Measurements from ENCODE around the gene ST6GALNAC3. TPM values are rescaled to one million over a fixed set of nuclear protein-coding genes. Genes with fewer than 3 reads are reported as not detected.

ST6GALNAC3 gene
- total RNA-seq, 1 experiment from 2014 or later, result 2.2 TPM

- no peaks in the 10 kb centered on the region for H3K36me3 ChIP-seq (ENCODE audit: control insufficient read depth in 1 of 2, insufficient read depth in 2 of 2, low read length in 2 of 2)
- RAD21 ChIA-PET (ENCODE audit: low non-redundant PET in 1 of 2, low total read pairs in 2 of 2, uncharacterized antibody in 2 of 2, unreplicated experiment in 2 of 2), result no interaction called here
- H3K27me3 ChIP-seq (ENCODE audit: insufficient read depth, low read length), result no peaks in the 10 kb centered on the region
- H3K4me2 ChIP-seq (ENCODE audit: low read length), result no peak overlapping the region
- no peaks in the 10 kb centered on the region for H4K20me1 ChIP-seq (ENCODE audit: insufficient read depth)
- TF ChIP-seq TCF7L2 (IDR thresholded peaks at IDR 0.05; ENCODE audit: borderline replicate concordance, extremely low read depth, insufficient read depth, insufficient read length) (no peak), POLR2AphosphoS5 (IDR thresholded peaks at IDR 0.05; ENCODE audit: low read depth, low read length) (no peak), SRF (IDR thresholded peaks at IDR 0.05; ENCODE audit: low read depth) (no peak), RAD21 (IDR thresholded peaks at IDR 0.05; ENCODE audit: low read depth) (no peak), SP1 (IDR thresholded peaks at IDR 0.05; ENCODE audit: low read depth) (no peak), EZH2 (IDR thresholded peaks at IDR 0.05) (no peak), SIN3A (IDR thresholded peaks at IDR 0.05; ENCODE audit: low read depth) (no peak), ZFX (IDR thresholded peaks at IDR 0.05) (no peak), ATF3 (IDR thresholded peaks at IDR 0.05) (no peak)
- peaks cover 0 to 9% of the 10 kb centered on the region in 2 experiments; a peak in 1 of 4 replicates for H3K4me1 ChIP-seq (ENCODE audit: control insufficient read depth in 1 of 2, insufficient read depth in 2 of 2, low read length in 2 of 2)
- no peaks in the 10 kb centered on the region for H3K9me3 ChIP-seq (ENCODE audit: control insufficient read depth in 1 of 2, insufficient read depth in 1 of 2, low read depth in 1 of 2, low read length in 2 of 2)
- no peak overlapping the region for H3K9ac ChIP-seq (ENCODE audit: low read length)
- POLR2A ChIA-PET, result no interaction called here
- no peak overlapping the region for H3K4me3 ChIP-seq (replicated peaks in 1 of 2; ENCODE audit: low read depth in 1 of 2, low read length in 2 of 2)
- H3K27ac ChIP-seq (ENCODE audit: low read depth, low read length), result no peak overlapping the region
- CTCF ChIA-PET, result no interaction called here
- intact Hi-C loops (cut with micrococcal nuclease), result no loop called here
- no TSS peak for BruUV-seq (replicated peaks)
- H3K79me2 ChIP-seq (ENCODE audit: insufficient read depth, low read length), result no peaks in the 10 kb centered on the region
- no peak overlapping the region for H2AFZ ChIP-seq (ENCODE audit: low read depth, low read length, poor library complexity, severe bottlenecking)
- no peak for DNase-seq (ENCODE audit: low read depth, low spot score)
- ATAC-seq, result no peak
- H3K9me2 ChIP-seq (ENCODE audit: insufficient read depth), result no peaks in the 10 kb centered on the region
Measured at GRCh38 chr1:76229279-76230005, 154.9 kb downstream of the ST6GALNAC3 start.

DNA sequence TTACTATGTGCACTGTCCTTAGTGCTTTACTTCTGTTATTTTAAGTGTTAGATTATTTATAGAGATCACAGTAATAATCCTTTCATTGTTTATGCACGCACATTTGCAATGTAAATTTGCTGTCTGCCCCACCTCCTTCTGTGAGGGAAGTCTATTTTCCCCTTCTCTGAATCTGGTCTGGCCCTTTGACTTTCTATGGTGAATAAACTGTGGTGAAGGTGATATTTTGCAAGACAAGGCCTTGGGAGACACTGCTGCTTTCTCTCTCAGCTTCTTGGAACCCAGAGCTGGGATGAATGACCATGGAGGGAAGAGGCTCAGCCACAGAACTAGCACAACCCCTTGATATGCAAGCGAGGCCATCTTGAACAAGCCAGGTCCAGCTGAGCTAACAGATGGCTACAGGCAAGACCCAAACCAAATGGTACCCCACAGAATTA, 156.3 kb downstream of the ST6GALNAC3 start:
- no TSS peak for BruUV-seq (replicated peaks)
- Histone ChIP-seq H2AFZ (ENCODE audit: low read depth, low read length, poor library complexity, severe bottlenecking) (no peak overlapping the region), H3K9me3 (ENCODE audit: control insufficient read depth in 1 of 2, insufficient read depth in 1 of 2, low read depth in 1 of 2, low read length in 2 of 2) (no peaks in the 10 kb centered on the region), H3K27me3 (ENCODE audit: insufficient read depth, low read length) (no peaks in the 10 kb centered on the region), H3K4me3 (replicated peaks in 1 of 2; ENCODE audit: low read depth in 1 of 2, low read length in 2 of 2) (no peak overlapping the region), H3K9ac (ENCODE audit: low read length) (no peak overlapping the region), H3K36me3 (ENCODE audit: control insufficient read depth in 1 of 2, insufficient read depth in 2 of 2, low read length in 2 of 2) (no peaks in the 10 kb centered on the region), H3K4me1 (ENCODE audit: control insufficient read depth in 1 of 2, insufficient read depth in 2 of 2, low read length in 2 of 2) (peaks cover 0 to 9% of the 10 kb centered on the region in 2 experiments; a peak in 1 of 4 replicates), H3K27ac (ENCODE audit: low read depth, low read length) (no peak overlapping the region), H3K79me2 (ENCODE audit: insufficient read depth, low read length) (no peaks in the 10 kb centered on the region), H4K20me1 (ENCODE audit: insufficient read depth) (no peaks in the 10 kb centered on the region), H3K4me2 (ENCODE audit: low read length) (no peak overlapping the region), H3K9me2 (ENCODE audit: insufficient read depth) (no peaks in the 10 kb centered on the region)
- intact Hi-C loops (cut with micrococcal nuclease), result no loop called here
- ChIA-PET CTCF (no interaction called here), POLR2A (no interaction called here), RAD21 (ENCODE audit: low non-redundant PET in 1 of 2, low total read pairs in 2 of 2, uncharacterized antibody in 2 of 2, unreplicated experiment in 2 of 2) (no interaction called here)
- DNase-seq (ENCODE audit: low read depth, low spot score), result no peak
- ATAC-seq, result no peak
- TF ChIP-seq, protein P1, sequence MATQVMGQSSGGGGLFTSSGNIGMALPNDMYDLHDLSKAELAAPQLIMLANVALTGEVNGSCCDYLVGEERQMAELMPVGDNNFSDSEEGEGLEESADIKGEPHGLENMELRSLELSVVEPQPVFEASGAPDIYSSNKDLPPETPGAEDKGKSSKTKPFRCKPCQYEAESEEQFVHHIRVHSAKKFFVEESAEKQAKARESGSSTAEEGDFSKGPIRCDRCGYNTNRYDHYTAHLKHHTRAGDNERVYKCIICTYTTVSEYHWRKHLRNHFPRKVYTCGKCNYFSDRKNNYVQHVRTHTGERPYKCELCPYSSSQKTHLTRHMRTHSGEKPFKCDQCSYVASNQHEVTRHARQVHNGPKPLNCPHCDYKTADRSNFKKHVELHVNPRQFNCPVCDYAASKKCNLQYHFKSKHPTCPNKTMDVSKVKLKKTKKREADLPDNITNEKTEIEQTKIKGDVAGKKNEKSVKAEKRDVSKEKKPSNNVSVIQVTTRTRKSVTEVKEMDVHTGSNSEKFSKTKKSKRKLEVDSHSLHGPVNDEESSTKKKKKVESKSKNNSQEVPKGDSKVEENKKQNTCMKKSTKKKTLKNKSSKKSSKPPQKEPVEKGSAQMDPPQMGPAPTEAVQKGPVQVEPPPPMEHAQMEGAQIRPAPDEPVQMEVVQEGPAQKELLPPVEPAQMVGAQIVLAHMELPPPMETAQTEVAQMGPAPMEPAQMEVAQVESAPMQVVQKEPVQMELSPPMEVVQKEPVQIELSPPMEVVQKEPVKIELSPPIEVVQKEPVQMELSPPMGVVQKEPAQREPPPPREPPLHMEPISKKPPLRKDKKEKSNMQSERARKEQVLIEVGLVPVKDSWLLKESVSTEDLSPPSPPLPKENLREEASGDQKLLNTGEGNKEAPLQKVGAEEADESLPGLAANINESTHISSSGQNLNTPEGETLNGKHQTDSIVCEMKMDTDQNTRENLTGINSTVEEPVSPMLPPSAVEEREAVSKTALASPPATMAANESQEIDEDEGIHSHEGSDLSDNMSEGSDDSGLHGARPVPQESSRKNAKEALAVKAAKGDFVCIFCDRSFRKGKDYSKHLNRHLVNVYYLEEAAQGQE (IDR thresholded peaks at IDR 0.05; ENCODE audit: low read depth), result no peak
- TF ChIP-seq ZBTB33 (IDR thresholded peaks at IDR 0.05; ENCODE audit: extremely low read depth, insufficient replicate concordance, low read length) (no peak), YY1 (IDR thresholded peaks at IDR 0.05; ENCODE audit: extremely low read depth, insufficient replicate concordance, low read depth, low read length) (no peak), RAD21 (IDR thresholded peaks at IDR 0.05; ENCODE audit: low read depth) (no peak), POLR2AphosphoS5 (IDR thresholded peaks at IDR 0.05; ENCODE audit: low read depth, low read length) (no peak), EZH2 (IDR thresholded peaks at IDR 0.05) (no peak), EZH2phosphoT487 (IDR thresholded peaks at IDR 0.05; ENCODE audit: borderline replicate concordance) (no peak), EGR1 (IDR thresholded peaks at IDR 0.05; ENCODE audit: low read depth) (no peak), ZFX (IDR thresholded peaks at IDR 0.05) (no peak), SRF (IDR thresholded peaks at IDR 0.05; ENCODE audit: low read depth) (no peak)

All from HCT116 (cell line).